ENCODE measurements around the gene SZT2.

DNA sequence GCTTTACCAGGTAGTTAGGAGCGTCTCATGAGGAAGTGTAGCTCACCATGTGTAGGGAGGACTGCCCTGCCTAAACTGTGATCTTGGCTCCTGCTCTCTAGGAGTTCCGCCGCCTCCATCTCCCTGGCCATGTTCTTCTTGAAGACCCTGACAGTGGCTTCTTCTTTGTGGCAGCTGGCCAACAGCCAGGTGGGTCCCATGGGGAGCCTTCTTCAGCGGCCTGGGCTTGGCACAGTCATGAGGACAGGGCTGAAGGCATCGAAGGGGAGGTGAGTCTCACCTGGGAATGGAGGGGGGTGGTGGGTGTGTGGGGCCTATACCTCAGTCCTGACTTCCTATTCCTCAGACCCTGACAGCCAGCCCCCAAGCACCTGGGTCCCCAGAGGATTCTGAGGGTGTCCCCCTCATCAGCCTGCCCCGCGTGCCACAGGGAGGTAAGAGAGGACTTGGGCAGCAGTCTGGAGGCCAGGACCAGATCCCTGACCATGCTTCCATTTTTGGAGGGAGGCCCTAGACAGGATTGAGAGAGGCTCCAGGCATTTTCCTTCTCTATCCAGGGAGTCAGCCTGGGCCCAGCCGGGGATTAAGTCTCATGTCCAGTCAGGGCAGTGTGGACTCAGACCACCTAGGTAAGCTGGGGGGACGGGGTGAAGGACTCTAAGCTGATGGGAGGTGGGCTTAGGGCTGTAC lies 42.6 kb downstream of the SZT2 start:
- TF ChIP-seq, protein P1, sequence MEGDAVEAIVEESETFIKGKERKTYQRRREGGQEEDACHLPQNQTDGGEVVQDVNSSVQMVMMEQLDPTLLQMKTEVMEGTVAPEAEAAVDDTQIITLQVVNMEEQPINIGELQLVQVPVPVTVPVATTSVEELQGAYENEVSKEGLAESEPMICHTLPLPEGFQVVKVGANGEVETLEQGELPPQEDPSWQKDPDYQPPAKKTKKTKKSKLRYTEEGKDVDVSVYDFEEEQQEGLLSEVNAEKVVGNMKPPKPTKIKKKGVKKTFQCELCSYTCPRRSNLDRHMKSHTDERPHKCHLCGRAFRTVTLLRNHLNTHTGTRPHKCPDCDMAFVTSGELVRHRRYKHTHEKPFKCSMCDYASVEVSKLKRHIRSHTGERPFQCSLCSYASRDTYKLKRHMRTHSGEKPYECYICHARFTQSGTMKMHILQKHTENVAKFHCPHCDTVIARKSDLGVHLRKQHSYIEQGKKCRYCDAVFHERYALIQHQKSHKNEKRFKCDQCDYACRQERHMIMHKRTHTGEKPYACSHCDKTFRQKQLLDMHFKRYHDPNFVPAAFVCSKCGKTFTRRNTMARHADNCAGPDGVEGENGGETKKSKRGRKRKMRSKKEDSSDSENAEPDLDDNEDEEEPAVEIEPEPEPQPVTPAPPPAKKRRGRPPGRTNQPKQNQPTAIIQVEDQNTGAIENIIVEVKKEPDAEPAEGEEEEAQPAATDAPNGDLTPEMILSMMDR (conservative IDR thresholded peaks at IDR 0.05 in 1 of 2, IDR thresholded peaks at IDR 0.05 in 1 of 2; ENCODE audit: extremely low read depth in 1 of 2, insufficient read depth in 1 of 2, low read depth in 1 of 2, low read length in 2 of 2) = no peak
- TF ChIP-seq EZH2 (IDR thresholded peaks at IDR 0.05; ENCODE audit: borderline replicate concordance, low read length) = no peak

Measured in mammary epithelial cell (primary cell).